ENCODE measurements around the gene EML6.

EML6 gene

DNA sequence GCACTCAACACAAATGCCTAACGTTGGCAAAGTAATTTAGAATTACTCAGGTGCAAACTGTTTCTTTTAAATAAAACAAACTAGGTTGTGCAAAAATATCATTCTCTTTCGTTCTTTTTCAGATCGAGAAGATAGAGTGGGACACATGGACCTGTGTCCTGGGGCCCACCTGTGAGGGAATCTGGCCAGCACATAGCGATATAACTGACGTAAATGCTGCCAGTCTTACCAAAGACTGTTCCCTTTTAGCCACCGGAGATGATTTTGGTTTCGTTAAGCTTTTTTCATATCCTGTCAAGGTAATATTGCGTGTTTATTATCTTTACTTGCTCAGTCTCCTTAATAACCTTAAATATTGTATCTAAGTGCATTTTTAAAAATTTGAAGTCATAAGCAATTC is 193.2 kb downstream of the EML6 start:
- Histone ChIP-seq H4K20me1 (ENCODE audit: insufficient read depth, low read length, poor library complexity, severe bottlenecking) (no peaks in the 10 kb centered on the region), H3K9me3 (ENCODE audit: insufficient read depth, low read depth, low read length) (no peaks in the 10 kb centered on the region), H3K4me3 (ENCODE audit: low read length, poor library complexity, severe bottlenecking) (no peak overlapping the region), H3K9me2 (replicated peaks; ENCODE audit: low read depth, low read length) (no peaks in the 10 kb centered on the region), H2AFZ (ENCODE audit: low read length) (no peak overlapping the region), H3F3A (ENCODE audit: low read depth) (no peaks in the 10 kb centered on the region), H3K4me1 (ENCODE audit: insufficient read depth, low read length, poor library complexity, severe bottlenecking) (peaks cover 21% of the 10 kb centered on the region), H3K9ac (ENCODE audit: low read depth, low read length, poor library complexity, severe bottlenecking) (no peak overlapping the region), H3K36me3 (ENCODE audit: insufficient read depth, low read length) (no peaks in the 10 kb centered on the region), H3K27me3 (ENCODE audit: insufficient read depth, low read length, poor library complexity, severe bottlenecking) (no peaks in the 10 kb centered on the region), H3K79me2 (ENCODE audit: insufficient read depth, low read length) (no peaks in the 10 kb centered on the region), H3K4me2 (ENCODE audit: low read depth, low read length, poor library complexity, severe bottlenecking) (no peak overlapping the region)
- TF ChIP-seq, protein P1, sequence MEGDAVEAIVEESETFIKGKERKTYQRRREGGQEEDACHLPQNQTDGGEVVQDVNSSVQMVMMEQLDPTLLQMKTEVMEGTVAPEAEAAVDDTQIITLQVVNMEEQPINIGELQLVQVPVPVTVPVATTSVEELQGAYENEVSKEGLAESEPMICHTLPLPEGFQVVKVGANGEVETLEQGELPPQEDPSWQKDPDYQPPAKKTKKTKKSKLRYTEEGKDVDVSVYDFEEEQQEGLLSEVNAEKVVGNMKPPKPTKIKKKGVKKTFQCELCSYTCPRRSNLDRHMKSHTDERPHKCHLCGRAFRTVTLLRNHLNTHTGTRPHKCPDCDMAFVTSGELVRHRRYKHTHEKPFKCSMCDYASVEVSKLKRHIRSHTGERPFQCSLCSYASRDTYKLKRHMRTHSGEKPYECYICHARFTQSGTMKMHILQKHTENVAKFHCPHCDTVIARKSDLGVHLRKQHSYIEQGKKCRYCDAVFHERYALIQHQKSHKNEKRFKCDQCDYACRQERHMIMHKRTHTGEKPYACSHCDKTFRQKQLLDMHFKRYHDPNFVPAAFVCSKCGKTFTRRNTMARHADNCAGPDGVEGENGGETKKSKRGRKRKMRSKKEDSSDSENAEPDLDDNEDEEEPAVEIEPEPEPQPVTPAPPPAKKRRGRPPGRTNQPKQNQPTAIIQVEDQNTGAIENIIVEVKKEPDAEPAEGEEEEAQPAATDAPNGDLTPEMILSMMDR (conservative IDR thresholded peaks at IDR 0.05; ENCODE audit: low read length) = no peak
- TF ChIP-seq EZH2phosphoT487 (IDR thresholded peaks at IDR 0.05; ENCODE audit: borderline replicate concordance) = no peak

DNA sequence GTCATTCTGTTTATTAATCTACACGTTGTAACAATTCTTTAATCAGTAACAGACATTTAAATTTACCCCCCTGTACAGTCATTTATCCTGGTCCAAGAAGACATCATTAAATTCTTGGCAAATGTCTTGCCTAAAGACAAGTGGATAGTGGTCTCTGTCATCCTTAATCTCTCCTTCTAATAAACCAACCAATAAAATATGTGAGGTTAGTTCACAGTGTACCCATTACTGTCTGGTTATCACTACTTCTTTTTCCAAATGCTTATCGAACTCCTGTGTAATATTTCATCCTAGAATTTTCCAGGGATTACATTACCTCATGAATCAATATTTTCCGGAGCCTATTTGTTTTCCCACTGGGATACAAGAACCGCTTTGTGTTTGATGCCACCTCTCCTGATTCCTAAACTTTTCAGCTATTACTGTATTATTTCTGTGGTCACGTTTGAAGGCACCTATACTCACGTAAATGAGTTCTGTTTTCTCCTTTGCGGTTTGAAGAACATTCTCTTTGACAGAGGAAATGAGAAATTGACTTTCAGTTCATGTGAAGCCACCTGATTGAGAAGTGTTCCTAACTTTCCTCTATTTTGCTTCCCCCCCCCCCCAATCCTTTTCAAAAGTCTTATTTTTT is 195.3 kb downstream of the EML6 start:
- Histone ChIP-seq H3K4me1 (ENCODE audit: insufficient read depth, low read length, poor library complexity, severe bottlenecking) (peaks cover 21% of the 10 kb centered on the region), H3K36me3 (ENCODE audit: insufficient read depth, low read length) (no peaks in the 10 kb centered on the region), H3K9me2 (replicated peaks; ENCODE audit: low read depth, low read length) (no peaks in the 10 kb centered on the region), H3K27me3 (ENCODE audit: insufficient read depth, low read length, poor library complexity, severe bottlenecking) (no peaks in the 10 kb centered on the region), H3K4me2 (ENCODE audit: low read depth, low read length, poor library complexity, severe bottlenecking) (no peak overlapping the region), H3K79me2 (ENCODE audit: insufficient read depth, low read length) (no peaks in the 10 kb centered on the region), H4K20me1 (ENCODE audit: insufficient read depth, low read length, poor library complexity, severe bottlenecking) (no peaks in the 10 kb centered on the region), H3K4me3 (ENCODE audit: low read length, poor library complexity, severe bottlenecking) (no peak overlapping the region), H3K9ac (ENCODE audit: low read depth, low read length, poor library complexity, severe bottlenecking) (no peak overlapping the region), H2AFZ (ENCODE audit: low read length) (no peak overlapping the region), H3K9me3 (ENCODE audit: insufficient read depth, low read depth, low read length) (no peaks in the 10 kb centered on the region), H3F3A (ENCODE audit: low read depth) (no peaks in the 10 kb centered on the region)
- TF ChIP-seq, protein P1 (conservative IDR thresholded peaks at IDR 0.05; ENCODE audit: low read length) = no peak
- TF ChIP-seq EZH2phosphoT487 (IDR thresholded peaks at IDR 0.05; ENCODE audit: borderline replicate concordance) = no peak

DNA sequence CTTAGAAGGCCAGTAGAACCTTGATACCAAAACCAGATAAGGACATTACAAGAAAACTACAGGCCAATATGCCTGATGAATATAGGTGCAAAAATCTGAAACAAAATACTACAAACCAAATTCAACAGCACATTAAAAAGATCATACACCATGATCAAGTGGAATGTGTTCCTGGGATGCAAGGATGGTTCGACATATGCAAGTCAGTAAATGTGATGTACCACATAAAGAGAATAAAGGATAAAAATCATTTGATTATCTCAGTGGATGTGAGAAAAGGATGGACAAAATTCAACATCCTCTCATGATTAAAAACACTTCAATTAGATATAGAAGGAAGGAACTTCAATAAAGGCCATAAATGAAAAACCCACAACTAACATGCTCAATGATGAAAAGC is 197.2 kb downstream of the EML6 start:
- Histone ChIP-seq H4K20me1 (ENCODE audit: insufficient read depth, low read length, poor library complexity, severe bottlenecking) (no peaks in the 10 kb centered on the region), H3K4me1 (ENCODE audit: insufficient read depth, low read length, poor library complexity, severe bottlenecking) (peaks cover 21% of the 10 kb centered on the region), H3K4me3 (ENCODE audit: low read length, poor library complexity, severe bottlenecking) (no peak overlapping the region), H2AFZ (ENCODE audit: low read length) (no peak overlapping the region), H3K27me3 (ENCODE audit: insufficient read depth, low read length, poor library complexity, severe bottlenecking) (no peaks in the 10 kb centered on the region), H3K9ac (ENCODE audit: low read depth, low read length, poor library complexity, severe bottlenecking) (no peak overlapping the region), H3K36me3 (ENCODE audit: insufficient read depth, low read length) (no peaks in the 10 kb centered on the region), H3K79me2 (ENCODE audit: insufficient read depth, low read length) (no peaks in the 10 kb centered on the region), H3K9me2 (replicated peaks; ENCODE audit: low read depth, low read length) (no peaks in the 10 kb centered on the region), H3F3A (ENCODE audit: low read depth) (no peaks in the 10 kb centered on the region), H3K4me2 (ENCODE audit: low read depth, low read length, poor library complexity, severe bottlenecking) (no peak overlapping the region), H3K9me3 (ENCODE audit: insufficient read depth, low read depth, low read length) (no peaks in the 10 kb centered on the region)
- no peak for TF ChIP-seq EZH2phosphoT487 (IDR thresholded peaks at IDR 0.05; ENCODE audit: borderline replicate concordance)
- TF ChIP-seq, protein P1 (conservative IDR thresholded peaks at IDR 0.05; ENCODE audit: low read length) = no peak
